GM18519 (cell line): Measurements from ENCODE around the gene FAM171A1.

Source experiments
- ATAC-seq: cut with Tn5 transposase; IDR thresholded peaks from one replicate; pipeline ENCODE4 v1.9.1; 2021; ENCODE audit warnings: mild to moderate bottlenecking, moderate library complexity; ENCODE audit not compliant: unreplicated experiment, low FRiP score

Gene FAM171A1

GRCh38 chr10:15374566-15374965 lies 3.5 kb upstream of the FAM171A1 start:
- no peak for ATAC-seq

- ATAC-seq = no peak
These were observed 3.1 kb upstream of the FAM171A1 start for GRCh38 chr10:15374156-15374555.

GRCh38 chr10:15373199-15373598 lies 2.1 kb upstream of the FAM171A1 start:
- ATAC-seq = no peak

- ATAC-seq = no peak
These were observed 755 bp downstream of the FAM171A1 start for GRCh38 chr10:15370212-15370855.

- no peak for ATAC-seq
These were observed 1.6 kb downstream of the FAM171A1 start for GRCh38 chr10:15369256-15370211.

GRCh38 chr10:15368101-15368855 lies 2.8 kb downstream of the FAM171A1 start:
- no peak for ATAC-seq

GRCh38 chr10:15367296-15368085 lies 3.6 kb downstream of the FAM171A1 start:
- ATAC-seq = no peak

- no peak for ATAC-seq
These were observed 5.4 kb downstream of the FAM171A1 start for GRCh38 chr10:15365692-15366091.

GRCh38 chr10:15364001-15364400 lies 7.1 kb downstream of the FAM171A1 start:
- no peak for ATAC-seq

GRCh38 chr10:15363031-15363430 lies 8.1 kb downstream of the FAM171A1 start:
- ATAC-seq = no peak

GRCh38 chr10:15361131-15361530 lies 10.0 kb downstream of the FAM171A1 start:
- no peak for ATAC-seq

GRCh38 chr10:15360566-15360965 lies 10.5 kb downstream of the FAM171A1 start:
- ATAC-seq = no peak

- no peak for ATAC-seq
These were observed 17.5 kb downstream of the FAM171A1 start for GRCh38 chr10:15353471-15354017.

GRCh38 chr10:15352836-15353235 lies 18.3 kb downstream of the FAM171A1 start:
- no peak for ATAC-seq

- ATAC-seq = no peak
These were observed 18.9 kb downstream of the FAM171A1 start for GRCh38 chr10:15352201-15352600.

- ATAC-seq = no peak
These were observed 19.8 kb downstream of the FAM171A1 start for GRCh38 chr10:15351099-15351820.

GRCh38 chr10:15349112-15349511 lies 22.0 kb downstream of the FAM171A1 start:
- ATAC-seq = no peak

- no peak for ATAC-seq
These were observed 22.5 kb downstream of the FAM171A1 start for GRCh38 chr10:15348579-15348978.

GRCh38 chr10:15347150-15347549 lies 23.9 kb downstream of the FAM171A1 start:
- ATAC-seq = no peak
